C1 segment of cervical spinal cord (tissue), 14 donors: ENCODE results near the gene SHB.
A peak's percentile ranks its signal among the peaks of the same experiment; 100 is the strongest.

Source experiments
- DNase-seq, 14 donors: peaks; one replicate each; lab custom pipeline; 2025; lab: John Stamatoyannopoulos, UW

The SHB gene

GRCh38 chr9:38088006-38088925 lies 19.2 kb upstream of the SHB start:
- DNase-seq = peak in 12 of 14 donors; percentile 9 to 82 (median 48)

GRCh38 chr9:38086496-38086895 lies 17.5 kb upstream of the SHB start:
- DNase-seq = no peak

- DNase-seq = no peak
Observed at GRCh38 chr9:38085308-38085707, 16.3 kb upstream of the SHB start.

DNA sequence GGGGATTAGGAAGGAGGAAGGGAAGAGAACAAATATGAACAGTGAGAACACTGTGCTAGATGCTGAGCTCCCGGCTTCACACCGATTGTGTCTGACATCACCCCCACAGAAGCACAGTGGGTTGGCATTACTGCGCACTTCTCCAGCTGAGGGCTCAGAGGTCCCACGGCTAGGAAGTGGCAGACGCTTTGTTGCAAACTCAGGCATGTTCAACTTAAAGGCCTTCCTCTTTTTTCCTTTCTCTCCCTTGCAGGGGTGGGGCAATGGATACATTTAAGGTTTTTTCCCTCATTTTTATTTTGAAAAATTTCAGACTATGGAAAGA lies 15.5 kb upstream of the SHB start:
- peak in 3 of 14 donors; percentile 9 to 17 (median 15) for DNase-seq

DNA sequence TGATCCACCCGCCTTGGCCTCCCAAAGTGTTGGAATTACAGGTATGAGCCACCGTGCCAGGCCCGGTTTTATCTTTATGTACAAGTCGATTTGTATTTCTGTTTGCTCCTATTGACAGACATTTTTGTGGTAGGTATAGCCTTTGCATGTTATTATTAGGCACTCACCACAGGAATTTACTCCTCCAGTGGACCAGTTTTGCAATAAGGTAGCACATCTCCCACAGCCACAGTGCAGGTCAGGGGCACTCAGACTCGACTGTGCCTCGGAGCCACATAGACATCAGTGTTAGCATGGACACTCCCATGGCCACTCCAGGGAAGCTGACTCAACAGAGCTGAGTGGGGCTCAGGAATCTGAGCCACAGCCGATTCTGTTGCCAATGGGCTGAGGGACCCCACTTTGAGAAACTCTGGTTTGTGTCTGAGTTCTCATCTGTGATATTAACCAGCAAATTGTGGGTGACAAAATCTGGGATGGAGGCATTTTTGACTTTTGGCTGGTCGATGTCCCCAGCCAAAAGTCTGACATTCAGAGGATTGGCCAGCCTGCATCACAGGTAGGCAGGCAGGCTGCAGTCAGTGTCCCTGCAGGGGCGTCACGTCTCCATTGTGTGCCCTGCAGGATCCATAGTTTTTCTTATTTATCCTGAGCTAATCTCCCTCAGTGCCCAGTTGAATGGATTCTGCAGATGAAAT lies 15.0 kb upstream of the SHB start:
- no peak for DNase-seq

DNA sequence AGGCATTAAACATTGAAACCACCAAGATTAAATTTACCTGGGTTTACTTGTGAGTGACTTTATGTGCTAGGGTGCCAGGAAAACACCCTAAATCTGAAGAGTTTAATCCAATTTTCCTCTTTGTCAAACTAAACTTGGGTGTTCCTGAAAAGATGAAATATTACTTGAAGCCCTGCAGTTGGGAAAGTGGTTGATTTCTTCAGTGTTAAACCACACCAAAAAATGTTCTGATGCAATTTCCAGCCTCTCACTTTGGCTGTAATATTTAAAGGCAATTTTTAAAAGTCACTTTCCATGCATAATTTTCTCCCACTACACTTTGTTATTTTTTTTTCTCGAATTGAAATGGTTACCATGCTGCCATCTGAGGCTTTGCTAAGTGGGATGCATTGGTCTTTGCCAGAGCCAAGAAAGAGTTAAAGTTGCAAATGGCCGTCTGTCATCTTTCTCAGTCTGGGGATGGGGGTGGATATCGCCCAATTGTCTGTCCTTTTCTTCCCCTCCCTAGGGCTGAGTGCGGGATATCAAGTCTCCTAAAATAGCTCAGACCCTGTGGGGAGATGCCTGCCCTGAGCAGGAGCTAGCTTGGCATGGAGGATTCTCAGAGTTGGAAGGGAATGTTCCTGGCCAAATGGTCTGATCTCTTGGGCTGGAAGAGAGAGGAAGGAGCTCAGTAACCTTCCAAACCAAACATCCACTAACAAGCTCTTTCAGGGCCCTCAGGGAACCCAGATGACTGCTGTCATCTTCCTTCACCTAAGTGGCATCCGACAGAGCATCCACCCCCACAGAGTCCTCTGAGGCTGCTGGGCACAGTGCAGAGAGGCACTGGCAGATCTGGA lies 13.6 kb upstream of the SHB start:
- DNase-seq = no peak

- DNase-seq = no peak
Observed at GRCh38 chr9:38081356-38082108, 12.5 kb upstream of the SHB start.

- DNase-seq = no peak
Observed at GRCh38 chr9:38079461-38080031, 10.5 kb upstream of the SHB start.

DNA sequence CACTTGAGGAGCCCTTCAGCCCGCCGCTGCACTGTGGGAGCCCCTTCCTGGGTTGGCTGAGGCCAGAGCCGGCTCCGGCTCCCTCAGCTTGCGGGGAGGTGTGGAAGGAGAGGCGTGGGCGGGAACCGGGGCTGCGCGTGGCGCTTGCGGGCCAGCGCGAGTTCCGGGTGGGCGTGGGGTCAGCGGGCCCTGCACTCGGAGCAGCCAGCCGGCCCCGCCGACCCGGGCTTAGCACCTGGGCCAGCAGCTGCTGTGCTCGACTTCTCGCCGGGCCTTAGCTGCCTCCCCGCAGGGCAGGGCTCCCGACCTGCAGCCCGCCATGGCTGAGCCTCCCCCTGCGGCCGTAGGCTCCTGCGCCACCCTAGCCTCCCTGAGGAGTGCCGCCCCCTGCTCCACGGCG lies 6.2 kb upstream of the SHB start:
- no peak for DNase-seq

- DNase-seq = no peak
Observed at GRCh38 chr9:38074441-38074961, 5.5 kb upstream of the SHB start.

GRCh38 chr9:38073882-38074281 lies 4.9 kb upstream of the SHB start:
- no peak for DNase-seq

- no peak for DNase-seq
Observed at GRCh38 chr9:38071470-38072134, 2.6 kb upstream of the SHB start.

- DNase-seq = peak in 1 of 14 donors; percentile 44
Observed at GRCh38 chr9:38067859-38068681, 957 bp downstream of the SHB start.

DNA sequence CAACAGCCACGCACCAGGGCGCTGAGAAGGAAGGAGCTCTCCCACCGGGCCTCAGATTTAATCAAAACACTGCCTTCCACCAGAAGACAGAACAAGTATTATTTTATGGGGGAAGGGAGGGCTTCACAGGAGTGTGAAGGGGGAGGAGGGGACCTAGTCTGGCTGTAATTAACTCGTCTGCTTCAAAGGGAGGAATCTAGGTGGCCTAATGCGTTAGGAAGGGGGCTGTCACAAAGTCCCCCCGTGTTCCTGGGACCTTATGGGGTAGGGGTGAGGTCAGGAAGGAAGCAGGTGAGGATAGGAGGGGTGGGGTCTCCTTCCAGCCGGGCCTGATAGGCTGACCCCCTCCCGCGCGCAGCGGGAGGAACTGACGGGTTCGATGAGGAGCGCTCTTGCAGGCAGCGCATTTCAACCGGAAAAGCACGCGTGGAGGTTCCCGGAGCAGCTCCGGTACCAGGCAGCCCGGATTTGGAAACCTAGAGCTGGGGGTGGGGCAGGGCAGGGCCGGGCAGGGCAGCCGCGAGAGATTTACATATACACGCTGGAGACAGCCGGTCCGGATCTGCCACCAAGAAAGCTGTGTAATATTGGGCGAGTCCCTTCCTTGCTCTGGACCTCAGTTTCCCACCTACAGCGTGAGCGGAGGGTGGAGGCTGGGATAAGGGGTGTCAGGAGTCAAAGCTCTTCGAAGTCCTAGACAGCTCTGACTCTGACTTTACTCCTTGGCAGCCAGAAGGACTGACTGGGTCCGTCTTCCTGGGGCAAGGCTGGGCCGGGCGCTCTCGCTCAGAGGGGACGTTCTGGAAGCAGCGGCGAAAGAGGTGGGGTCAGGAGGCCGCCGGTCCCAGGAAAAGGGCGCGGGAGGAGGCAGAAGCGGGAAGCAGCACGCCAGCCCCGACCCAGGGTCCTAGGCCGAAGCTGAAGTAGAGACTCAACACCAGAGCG lies 1.8 kb downstream of the SHB start:
- peak in 3 of 14 donors; percentile 44 to 66 (median 60) for DNase-seq

- peak in 2 of 14 donors; percentile 10 to 33 for DNase-seq
Observed at GRCh38 chr9:38066197-38066913, 2.7 kb downstream of the SHB start.

DNA sequence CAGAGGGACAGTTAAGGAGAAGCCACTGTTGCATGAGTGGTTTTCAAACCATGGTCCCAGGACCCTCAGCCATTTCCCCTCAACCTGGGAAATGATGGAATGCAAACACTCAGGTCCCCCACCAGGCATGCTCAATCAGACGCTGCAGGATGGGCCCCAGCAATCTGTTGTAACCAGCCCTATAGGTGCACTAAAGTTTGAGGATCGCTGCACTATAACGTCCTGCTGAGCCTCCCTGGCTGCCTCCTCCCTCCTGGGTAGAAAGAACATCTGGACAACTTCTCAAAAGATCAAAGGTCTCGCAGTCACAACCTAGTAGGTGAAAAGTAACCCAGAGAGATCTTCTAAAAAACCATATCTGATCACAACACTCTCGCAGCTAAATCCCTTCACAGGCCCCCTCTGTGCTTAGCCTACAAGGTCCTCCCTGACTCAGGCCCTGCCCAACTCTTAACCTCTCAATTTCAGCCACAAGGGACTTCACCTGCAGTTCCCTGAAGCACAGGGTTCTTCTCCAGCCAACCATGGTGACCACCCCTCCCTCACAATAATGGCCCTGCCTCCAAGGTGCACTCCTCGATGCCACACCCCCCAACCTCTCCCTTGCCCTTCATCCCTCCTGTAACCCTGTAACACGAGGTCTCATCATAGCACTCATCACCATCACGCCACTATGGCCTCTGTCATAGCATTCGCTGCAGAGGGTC lies 3.5 kb downstream of the SHB start:
- no peak for DNase-seq
